ENCODE measurements around the gene NGEF. TPM values are rescaled to one million over a fixed set of nuclear protein-coding genes. Genes with fewer than 3 reads are reported as not detected.
"Not testable (repeated sequence)": the region's sequence is repeated elsewhere in the genome, so short reads cannot be mapped to it uniquely, and the experiment has no call there.

The NGEF gene
- total RNA-seq, 1 donor from 2014 or later: 0.39 TPM

DNA sequence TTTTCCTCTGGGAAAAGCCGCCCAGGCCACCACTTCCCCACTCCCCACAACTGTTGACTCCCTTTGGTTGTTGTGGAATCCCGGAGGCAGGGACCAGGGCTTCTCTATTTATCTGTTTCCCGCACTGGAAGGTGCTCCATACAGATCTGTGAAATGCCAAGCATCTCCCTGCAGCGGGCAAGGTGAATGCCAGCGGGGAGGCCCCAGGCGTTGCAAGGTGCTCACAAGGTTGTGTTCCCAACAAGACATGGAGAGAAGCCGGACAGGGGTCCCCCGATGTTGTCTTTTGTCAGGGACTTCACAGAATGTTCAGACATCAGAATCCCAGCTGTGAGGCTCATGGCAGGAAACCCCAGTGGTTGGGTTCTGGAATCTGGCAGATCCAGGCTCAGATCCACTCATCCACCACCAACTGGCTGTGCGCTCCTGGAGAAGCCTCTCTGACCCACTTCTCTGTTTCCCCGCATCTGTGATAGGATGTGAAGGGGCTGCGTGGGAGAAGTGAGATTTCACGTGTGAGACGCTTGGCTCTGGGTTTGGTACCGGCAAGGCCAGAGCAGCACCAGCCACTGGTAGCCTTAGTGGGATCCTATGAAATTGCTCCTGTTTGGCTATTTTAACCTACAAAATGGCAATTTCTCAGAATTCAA lies 10.8 kb upstream of the NGEF start:
- no peak for DNase-seq (ENCODE audit: low read depth in 2 of 2)

DNA sequence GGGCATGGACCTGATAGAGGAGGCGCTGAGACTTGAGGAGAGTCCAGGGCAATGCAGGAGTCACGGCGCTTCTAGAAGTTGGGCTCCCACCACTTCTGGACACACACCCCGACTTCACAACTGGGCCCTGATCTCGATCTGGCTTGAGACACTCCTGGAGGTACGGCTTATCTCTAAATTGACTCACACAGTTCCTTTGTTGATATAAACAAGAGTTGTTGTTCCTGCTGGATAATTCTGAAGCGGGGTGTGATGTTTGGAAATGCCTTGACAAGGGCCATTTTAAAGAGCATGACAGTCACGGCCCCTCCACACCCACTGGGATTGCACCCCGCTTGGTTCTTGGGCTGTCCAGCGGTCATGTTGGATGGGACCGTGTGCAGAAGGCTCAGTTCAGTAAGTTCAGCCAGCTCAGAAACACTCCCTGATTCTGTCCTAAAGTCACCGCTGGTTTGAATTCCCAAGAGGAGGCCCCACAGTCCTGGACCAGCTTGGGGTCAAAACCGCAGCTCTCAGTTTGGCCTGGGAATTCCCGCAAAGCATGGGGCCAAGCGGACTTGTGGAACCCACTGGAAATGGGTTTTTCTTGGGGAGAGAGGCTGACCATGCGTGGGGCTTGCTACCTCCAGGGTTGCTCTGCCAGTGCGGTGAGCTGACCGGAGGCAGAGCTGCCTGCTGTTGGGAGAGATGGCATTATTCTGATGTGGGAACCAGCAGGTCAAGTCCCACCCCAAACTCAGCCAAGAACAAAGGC lies 10.1 kb upstream of the NGEF start:
- no peak for DNase-seq (ENCODE audit: low read depth in 2 of 2)

DNA sequence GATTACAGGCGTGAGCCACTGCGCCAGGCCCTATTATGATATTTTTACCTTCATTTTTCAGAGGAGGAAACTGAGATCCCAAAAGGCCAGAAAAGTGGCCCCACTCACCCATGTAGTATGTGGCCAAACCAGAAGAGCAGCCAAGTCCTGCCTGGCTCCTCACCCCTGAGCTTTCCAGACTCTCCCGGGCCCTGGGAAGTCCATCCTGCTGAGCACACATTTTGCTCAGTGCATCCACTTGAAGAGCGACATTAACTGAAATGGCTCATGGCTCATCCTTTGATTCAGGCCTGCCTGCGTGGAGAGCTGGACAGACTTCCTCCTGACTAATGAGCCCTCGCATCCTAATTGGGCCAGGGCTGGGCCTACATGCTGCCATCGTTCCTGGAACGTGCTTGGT lies 9.5 kb upstream of the NGEF start:
- no peak for DNase-seq (ENCODE audit: low read depth in 2 of 2)

DNA sequence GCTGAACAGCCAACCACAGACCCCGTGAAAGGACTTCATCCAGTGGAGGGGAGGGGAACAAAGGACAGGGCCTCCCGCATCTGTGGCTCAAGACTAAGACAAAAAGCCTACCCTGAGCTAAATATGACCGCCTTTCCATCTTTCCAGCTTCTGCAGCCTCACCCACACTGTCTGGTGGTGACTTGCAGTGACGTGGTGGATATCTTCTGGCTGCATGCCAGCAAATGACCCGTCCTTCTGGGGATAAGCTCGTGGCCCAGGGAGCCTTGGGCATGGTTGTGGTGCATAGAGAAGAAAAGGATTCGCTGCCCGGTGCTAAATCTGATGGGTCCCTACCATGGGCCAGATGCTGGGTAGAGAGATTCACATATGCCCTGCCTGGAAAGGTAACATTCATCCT lies 8.7 kb upstream of the NGEF start:
- no peak for DNase-seq (ENCODE audit: low read depth in 2 of 2)

DNA sequence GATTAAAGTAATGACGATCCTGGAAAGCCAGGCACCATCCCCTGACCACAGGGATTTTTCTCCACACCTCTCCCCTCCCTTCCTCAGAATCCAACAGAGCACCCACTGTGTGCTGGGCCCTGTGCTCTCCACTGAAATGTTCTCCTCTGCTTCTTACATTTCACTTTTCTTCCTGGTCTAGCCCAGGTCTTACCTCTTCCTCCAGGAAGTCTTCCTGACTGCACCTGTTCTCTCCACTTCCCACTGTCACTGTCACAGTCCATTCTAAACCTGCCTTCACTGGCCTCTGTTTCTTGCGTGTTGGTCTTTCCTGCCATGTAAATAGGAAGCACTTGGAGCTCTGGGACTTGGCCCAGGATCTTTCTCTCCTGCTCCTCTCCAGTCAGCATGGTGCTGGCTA lies 7.4 kb upstream of the NGEF start:
- DNase-seq (ENCODE audit: low read depth in 2 of 2): no peak

DNA sequence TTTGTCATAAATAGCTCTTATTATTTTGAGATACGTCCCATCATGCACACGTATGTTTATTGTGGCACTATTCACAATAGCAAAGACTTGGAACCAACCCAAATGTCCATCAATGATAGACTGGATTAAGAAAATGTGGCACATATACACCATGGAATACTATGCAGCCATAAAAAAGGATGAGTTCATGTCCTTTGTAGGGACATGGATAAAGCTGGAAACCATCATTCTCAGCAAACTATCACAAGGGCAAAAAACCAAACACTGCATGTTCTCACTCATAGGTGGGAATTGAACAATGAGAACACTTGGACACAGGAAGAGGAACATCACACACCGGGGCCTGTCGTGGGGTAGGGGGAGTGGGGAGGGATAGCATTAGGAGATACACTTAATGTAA lies 6.6 kb upstream of the NGEF start:
- DNase-seq (ENCODE audit: low read depth in 2 of 2): not testable (repeated sequence)

DNA sequence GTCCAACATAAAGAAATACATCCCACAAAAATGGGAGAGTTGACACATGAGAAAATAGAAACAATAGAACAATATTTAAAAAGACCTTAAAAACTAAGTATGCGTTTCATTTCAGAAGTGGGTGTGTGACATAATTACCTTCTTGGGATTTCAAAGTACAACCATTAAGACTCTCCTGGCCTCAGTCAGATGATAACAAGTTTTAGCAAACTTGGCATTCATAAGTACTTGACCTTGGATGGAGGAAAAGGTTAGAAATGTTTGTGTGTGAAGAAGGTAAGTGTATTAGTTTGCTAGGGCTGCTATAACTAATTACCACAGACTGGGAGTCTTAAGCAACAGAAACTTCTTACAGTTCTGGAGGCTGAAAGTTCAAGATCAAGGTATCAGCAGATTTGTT lies 4.9 kb upstream of the NGEF start:
- no peak for DNase-seq (ENCODE audit: low read depth in 2 of 2)

DNA sequence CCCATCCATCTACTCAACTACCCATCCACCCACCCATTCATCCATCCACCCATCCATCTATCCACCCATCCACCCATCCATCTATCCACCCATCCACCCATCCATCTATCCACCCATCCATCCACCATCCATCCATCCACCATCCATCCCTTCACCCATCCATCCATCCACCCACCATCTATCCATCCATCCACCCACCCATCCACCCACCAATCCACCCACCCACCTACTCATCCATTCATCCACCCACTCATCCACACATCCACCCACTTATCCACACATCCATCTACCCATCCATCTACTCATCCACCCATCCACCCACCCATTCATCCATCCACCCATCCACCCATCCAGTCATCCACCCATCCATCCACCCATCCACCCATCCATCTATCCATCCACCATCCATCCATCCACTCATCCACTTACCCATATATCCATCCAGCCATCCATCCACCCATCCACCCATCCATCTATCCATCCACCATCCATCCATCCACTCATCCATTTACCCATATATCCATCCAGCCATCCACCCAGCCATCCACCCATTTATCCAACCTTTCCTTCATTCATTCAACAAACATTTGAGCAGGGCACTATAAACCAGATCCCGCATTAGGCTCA lies 2.1 kb upstream of the NGEF start:
- DNase-seq (ENCODE audit: low read depth in 2 of 2): no peak

DNA sequence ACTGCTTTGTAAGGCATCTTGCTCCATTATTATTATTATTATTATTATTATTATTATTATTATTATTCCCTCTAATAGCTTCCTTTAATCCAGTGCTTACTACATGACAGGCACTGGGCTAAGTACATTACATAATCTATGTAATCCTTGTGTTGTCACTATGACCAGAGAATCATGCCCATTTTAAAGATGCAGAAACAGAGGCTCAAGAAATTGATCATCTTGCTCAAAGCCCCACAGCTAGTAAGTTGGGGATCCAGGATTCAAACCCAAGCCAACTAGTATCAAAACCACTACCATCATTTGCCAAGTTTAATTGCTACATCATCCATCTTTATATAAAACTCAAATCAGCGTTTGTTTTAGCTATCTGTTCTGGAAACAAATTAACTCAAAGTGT lies 594 bp upstream of the NGEF start:
- DNase-seq (ENCODE audit: low read depth in 2 of 2): no peak

DNA sequence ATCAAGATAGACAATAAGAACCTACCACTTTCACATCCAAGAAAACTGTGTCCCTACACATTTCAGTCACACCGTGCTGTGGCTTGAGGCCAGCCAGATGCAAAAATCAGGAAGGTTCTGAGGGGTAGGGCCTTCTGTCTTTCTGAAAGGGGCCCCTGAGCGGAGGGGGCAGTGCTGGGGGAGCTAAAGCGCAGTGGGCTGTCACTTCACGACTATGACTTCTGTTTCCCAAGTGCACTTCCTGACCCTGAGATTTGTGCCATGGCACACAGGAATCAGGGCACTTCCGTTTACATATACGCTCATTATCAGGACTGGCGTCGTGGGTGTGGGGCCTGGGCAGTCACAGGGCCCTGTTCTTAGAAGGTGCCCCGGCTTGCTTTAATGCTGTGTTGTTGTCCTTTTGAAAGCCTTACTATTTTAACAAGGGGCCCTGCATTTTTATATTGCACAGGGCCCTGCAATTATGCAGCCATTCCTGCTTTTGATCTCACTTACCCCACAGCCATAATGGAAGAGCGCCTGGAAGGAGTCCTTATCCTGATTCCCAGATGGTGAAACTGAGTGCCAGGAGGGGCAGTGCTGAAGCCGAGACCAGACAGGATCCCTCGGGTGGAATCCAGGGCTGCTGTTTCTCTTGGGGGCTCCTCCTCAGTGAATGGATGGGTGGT lies 620 bp downstream of the NGEF start:
- peak in 1 of 2 donors; percentile 7 for DNase-seq (ENCODE audit: low read depth in 2 of 2)

DNA sequence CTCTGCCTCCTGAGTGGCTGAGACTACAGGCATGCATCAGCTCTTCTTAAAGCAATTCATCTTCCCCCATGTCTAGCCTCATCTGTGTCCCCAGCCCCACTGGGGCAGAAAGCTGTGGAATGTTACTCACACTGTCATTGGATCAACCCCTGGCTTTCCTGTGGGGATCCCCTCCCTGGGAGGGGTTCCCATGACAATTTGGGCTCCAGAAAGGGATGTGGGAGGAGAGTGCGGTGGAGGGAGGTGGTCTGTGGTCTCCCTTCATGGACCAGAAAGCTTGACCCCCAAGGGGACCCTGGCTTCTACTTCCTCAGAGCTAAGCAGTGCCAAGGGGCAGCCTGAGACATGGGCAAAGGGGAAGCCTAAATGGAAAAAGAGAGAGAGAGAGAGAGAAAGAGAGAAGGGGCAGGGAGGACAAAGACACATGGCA lies 1.3 kb downstream of the NGEF start:
- no peak for DNase-seq (ENCODE audit: low read depth in 2 of 2)

DNA sequence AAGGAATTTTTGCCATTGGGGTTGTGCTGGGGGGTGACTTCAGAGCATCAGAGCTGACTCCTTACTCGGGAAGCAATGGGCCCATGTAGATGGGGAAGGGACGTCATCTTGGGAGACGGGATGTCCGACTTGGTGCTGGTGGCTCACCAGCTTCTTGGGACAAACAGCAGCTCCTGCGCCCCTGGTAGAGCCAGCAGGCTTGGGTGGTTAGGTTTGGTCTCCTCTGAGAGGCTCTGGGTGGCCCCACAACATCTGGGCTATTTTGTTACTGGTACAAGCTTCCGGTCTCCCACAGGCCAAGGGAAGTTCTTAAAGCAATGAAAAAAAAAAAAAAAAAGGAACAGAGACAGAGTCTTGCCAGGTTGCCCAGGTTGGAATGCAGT lies 1.8 kb downstream of the NGEF start:
- DNase-seq (ENCODE audit: low read depth in 2 of 2): no peak

DNA sequence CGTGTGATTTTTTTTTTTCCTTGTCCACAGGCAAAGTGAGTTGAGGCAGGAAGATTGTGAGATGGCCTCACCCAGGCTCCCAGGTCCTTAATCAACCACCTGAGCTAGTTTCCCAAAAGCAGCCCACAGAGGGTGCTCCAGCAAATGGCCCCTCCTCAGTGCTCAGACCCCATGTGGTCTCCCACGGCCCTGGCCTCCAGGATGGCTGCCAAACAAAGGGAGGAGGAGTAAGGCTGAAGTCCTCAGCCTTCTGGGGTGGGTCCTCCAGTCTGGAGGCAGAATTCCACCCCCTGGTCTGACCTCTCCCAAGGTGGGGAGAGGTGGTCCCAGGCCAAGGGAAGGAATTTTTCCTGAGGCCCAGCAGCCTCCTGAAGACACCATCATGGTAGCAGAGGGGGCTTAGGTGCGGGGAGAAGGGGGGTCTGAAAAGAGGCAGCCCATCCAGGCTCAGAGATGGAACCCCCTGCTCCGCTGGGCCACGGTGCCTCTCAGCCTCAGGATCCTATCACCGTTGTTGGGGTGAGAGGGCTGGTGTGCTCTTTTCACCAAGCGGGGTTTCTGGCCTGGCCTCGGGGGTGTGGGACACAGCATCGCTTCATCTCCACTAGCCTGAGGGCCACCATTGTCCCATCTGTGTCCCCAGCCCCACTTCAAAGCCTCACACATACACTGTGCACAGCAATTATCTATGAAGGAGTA lies 2.3 kb downstream of the NGEF start:
- DNase-seq (ENCODE audit: low read depth in 2 of 2): no peak

DNA sequence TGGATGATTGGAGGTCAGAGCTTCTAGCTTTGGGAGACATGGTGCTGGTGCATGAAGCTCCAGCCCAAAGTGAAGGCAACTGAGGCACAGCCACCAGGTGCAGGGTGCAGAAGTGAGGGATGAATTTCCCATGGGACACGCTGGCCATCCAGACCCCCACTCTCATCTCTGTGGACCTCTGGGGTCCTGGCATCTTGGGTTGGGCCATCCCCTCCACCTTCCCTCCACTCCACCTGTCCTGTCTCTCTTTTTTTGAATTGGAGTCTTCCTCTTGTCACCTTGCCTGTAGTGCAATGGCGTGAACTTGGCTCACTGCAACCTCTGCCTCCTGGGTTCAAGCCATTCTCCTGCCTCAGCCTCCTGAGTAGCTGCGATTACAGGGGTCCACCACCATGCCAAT lies 3.4 kb downstream of the NGEF start:
- DNase-seq (ENCODE audit: low read depth in 2 of 2): no peak

DNA sequence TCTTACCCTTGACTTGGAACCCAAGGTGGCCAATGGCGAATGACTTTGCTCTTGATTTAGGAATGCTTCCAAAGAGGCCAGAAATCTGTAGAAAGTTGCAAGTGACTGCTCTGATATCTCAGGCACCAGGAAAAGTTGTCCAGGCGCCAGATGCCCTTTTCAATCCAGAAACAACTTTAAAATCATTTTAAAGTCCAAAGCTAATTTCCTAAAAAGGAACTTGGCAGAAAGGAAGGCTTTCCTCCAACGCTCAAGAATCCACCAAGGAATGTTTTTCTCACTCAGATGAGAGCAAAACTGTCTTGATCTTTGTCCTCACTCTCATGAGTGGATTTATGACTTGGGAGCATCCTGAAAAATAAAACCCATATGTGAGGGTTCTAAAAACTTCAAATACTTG lies 5.3 kb downstream of the NGEF start:
- DNase-seq (ENCODE audit: low read depth in 2 of 2): no peak

DNA sequence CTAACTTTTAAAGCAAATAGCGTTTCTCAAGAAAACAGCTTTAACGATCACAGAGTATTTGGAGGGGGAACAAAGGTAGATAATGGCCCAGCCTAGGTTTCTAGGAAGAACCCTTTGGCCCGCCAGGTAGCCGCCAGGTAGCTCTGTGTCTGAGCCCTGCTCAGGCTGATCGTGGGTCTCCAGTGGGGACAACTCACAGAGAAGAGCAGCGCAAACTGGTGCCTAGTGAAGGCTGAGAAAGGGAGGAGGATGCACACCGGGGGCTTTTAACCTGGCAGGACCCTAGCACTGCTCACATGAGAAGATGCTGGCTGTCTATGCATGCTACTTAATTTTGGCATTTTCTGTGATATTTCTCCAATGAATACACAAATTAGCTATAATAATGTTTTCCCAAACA lies 5.8 kb downstream of the NGEF start:
- DNase-seq (ENCODE audit: low read depth in 2 of 2): no peak

DNA sequence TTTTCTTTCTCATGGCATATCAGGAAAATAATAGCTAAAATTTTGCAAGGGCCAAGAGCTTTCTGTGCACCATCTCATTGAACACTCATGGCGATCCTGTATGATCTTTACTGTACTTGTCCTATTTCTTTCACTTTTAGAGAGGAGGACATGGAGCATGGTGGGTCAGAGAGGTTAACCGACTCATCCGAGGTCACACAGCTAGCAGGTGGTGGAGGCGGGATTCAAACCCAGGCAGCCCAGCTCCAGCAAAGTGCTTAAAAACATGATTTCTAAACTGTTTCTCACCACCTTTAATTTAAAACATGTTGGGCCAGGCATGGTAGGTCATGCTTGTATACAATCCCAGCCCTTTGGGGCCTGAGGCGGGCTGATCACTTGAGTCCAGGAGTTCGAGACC lies 6.4 kb downstream of the NGEF start:
- no peak for DNase-seq (ENCODE audit: low read depth in 2 of 2)

DNA sequence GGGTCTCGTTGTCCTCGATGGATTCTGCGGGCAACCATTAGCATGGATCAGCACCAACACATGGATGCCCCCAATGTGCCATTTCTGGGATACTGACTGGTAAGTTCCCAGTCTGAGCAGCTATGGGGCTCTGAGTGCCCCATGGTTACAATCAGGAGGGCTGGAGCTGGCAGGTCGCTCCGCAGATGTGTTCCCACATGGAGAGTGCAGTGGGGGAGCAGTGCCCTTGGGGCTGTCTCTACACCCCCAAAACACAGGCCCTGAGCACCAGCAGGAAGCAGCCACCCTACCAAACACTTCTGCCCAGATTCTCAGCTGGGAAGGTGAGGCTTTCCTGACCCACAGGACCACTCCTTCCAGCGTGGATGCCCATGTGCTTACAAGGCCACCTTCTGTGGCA lies 8.0 kb downstream of the NGEF start:
- no peak for DNase-seq (ENCODE audit: low read depth in 2 of 2)

DNA sequence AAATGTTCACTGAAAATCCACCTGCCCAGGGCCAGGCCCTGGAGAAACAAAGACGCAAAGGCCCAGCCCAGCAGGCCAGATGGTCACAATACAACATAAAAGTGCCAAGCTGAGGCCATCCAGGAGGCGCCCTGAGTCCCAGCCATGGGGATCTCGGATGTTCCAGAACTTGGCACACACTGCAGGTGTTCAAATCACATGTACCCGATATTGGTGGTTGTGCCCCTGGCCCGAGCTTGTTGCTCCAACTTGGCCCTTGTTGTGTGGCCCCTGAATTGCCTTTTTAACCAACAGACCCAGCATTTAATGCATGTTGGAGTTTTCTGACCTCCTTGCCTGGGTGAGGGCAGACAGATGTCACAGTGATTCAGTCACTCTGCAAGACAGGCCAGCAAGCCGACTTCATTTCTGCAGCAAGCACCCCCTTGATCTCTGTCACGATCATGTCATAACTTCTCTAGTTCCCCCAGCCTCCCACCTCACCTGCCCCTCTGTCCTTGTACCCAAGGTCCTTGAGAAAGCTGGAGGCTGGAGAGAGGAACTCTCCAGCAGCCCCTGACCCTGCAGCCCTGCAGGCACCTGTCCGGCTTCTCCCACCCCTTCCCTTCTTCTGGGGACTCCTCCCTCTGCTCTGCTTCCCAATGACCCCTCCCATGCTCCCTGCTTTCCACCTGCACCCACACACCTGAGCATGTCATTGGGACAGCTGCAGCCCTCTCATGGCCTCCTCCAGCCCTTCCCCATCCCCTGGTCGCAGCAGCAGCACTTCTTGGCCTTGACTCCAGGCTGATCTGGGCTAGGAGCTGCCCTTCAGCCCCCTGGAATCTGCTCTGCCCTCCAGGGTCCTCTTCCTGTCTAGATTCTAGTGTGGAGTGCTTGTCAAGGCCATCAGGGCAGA lies 9.1 kb downstream of the NGEF start:
- DNase-seq (ENCODE audit: low read depth in 2 of 2): no peak

DNA sequence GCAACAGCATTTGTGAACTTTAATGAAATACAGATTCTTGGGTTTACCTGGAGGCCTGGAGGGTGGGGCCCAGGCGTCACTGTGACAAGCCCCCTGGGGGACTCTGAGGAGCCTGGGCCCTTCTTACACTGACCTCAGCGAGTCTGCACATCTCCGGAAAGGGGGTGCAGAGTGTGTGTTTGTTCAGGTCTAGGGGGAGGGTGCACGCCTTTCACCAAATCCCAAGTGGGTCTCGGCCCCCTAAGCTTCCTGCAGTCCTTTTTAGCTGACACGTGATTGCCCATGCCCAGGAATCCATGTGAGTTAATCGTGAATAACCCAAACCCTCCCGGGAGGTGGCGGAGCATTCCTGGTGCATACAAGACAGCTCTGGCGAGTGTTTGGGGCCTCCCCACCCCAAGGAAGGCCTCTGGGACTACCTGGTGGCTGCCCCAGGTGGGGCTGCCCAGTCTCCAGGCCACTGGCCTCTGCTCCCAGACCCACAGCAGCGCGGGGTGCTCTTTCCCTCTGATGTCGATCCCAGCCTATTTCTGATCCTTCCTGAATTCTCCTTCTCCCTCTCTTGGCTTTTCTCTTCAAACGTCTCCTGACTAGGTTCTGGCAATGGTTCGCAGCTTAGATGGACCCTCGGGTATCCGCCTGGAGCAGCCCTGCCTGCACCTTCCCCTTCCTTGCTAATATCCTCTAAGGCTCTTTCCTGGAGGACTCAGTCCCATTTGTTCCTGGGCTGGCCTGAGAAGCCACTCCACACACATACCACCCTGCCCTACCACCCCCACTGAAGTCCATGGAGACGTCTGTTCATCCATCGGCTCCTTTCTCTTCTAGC lies 10.0 kb downstream of the NGEF start:
- DNase-seq (ENCODE audit: low read depth in 2 of 2): no peak

All from dermis microvascular lymphatic vessel endothelial cell (primary cell).